DND-41 (cell line): Measurements from ENCODE around the gene INAFM2.

Source experiments
- ATAC-seq: fragments of 200-7000 bp; cut with Tn5 transposase; 3 replicates; pipeline ENCODE4 v1.9.1; 2021; ENCODE audit warnings: low read depth; ENCODE audit not compliant: insufficient read depth
- DNase-seq: peaks from one replicate; pipeline ENCODE4 v3.0.0-alpha.2; 2020
- H2AFZ ChIP-seq: 2 replicates; pipeline ENCODE4 v1.6.0; 2012; ENCODE audit warnings: low read depth, low read length
- H3K27ac ChIP-seq: 2 replicates; pipeline ENCODE4 v1.5.1; 2012; ENCODE audit warnings: low read length, inconsistent platforms
- H3K27me3 ChIP-seq: fragments of 200-600 bp; sonication (generic); 2 replicates; pipeline ENCODE4 v1.6.0; 2012; ENCODE audit warnings: low read length, mild to moderate bottlenecking, inconsistent platforms; ENCODE audit not compliant: insufficient read depth, poor library complexity
- H3K36me3 ChIP-seq: 2 replicates; pipeline ENCODE4 v1.5.1; 2012; ENCODE audit warnings: low read length, inconsistent platforms; ENCODE audit not compliant: insufficient read depth
- H3K4me1 ChIP-seq: 2 replicates; pipeline ENCODE4 v1.5.1; 2012; ENCODE audit warnings: mild to moderate bottlenecking, low read length; ENCODE audit not compliant: insufficient read depth
- H3K4me2 ChIP-seq: 2 replicates; pipeline ENCODE4 v1.6.0; 2012; ENCODE audit warnings: mild to moderate bottlenecking, moderate library complexity, low read length, inconsistent platforms; ENCODE audit not compliant: insufficient read depth
- H3K4me3 ChIP-seq, 2 experiments: fragments of 200-600 bp in 1 of 2; shearing (Covaris generic) in 1 of 2; 2 replicates each; pipeline ENCODE4 v1.5.1; 2012 to 2016; ENCODE audit warnings: inconsistent platforms in 2 of 2, low read length in 2 of 2, mild to moderate bottlenecking in 2 of 2, low read depth in 1 of 2, moderate library complexity in 1 of 2
- H3K79me2 ChIP-seq: 2 replicates; pipeline ENCODE4 v1.6.0; 2012; ENCODE audit warnings: low read length, inconsistent platforms; ENCODE audit not compliant: insufficient read depth
- H3K9ac ChIP-seq: 2 replicates; pipeline ENCODE4 v1.6.0; 2012; ENCODE audit warnings: low read depth, mild to moderate bottlenecking, inconsistent platforms, low read length, moderate library complexity
- H3K9me3 ChIP-seq: 2 replicates; pipeline ENCODE4 v1.5.1; 2012; ENCODE audit warnings: low read length, moderate library complexity, mild to moderate bottlenecking, inconsistent platforms; ENCODE audit not compliant: insufficient read depth, severe bottlenecking
- H4K20me1 ChIP-seq: 2 replicates; pipeline ENCODE4 v1.6.0; 2012; ENCODE audit warnings: low read length; ENCODE audit not compliant: insufficient read depth
- CTCF ChIP-seq: IDR thresholded peaks from 2 replicates; pipeline ENCODE4 v1.5.1; 2012; ENCODE audit warnings: borderline replicate concordance, low read length, moderate library complexity, mild to moderate bottlenecking; ENCODE audit not compliant: poor library complexity, severe bottlenecking; ENCODE audit errors: extremely low read depth
- EZH2 ChIP-seq: IDR thresholded peaks from 3 replicates; pipeline ENCODE4 v1.6.1; 2012; ENCODE audit warnings: borderline replicate concordance, low read depth, mild to moderate bottlenecking, moderate library complexity, low read length, inconsistent platforms; ENCODE audit not compliant: severe bottlenecking

Gene INAFM2

GRCh38 chr15:40349163-40349562 is 25.7 kb downstream of the INAFM2 start:
- H3K4me1 ChIP-seq: peaks cover 3% of the 10 kb centered on the region; the same call in 1 of the 2 replicates
- DNase-seq: no peak
- ATAC-seq: no peak
- H3K4me2 ChIP-seq: no peak overlapping the region
- H3K9me3 ChIP-seq: no peaks in the 10 kb centered on the region
- H3K79me2 ChIP-seq: no peaks in the 10 kb centered on the region
- H3K36me3 ChIP-seq: no peaks in the 10 kb centered on the region
- TF ChIP-seq EZH2 (no peak), CTCF (no peak)
- no peak overlapping the region for H3K4me3 ChIP-seq
- H3K27me3 ChIP-seq: no peaks in the 10 kb centered on the region
- no peak overlapping the region for H3K27ac ChIP-seq
- H2AFZ ChIP-seq: no peak overlapping the region
- H3K9ac ChIP-seq: no peak overlapping the region
- no peaks in the 10 kb centered on the region for H4K20me1 ChIP-seq

GRCh38 chr15:40352281-40352901 is 28.9 kb downstream of the INAFM2 start:
- Histone ChIP-seq H3K4me2 (no peak overlapping the region), H3K4me3 (no peak overlapping the region), H3K27me3 (no peaks in the 10 kb centered on the region), H4K20me1 (no peaks in the 10 kb centered on the region), H3K36me3 (no peaks in the 10 kb centered on the region), H3K79me2 (no peaks in the 10 kb centered on the region), H3K9me3 (no peaks in the 10 kb centered on the region), H3K9ac (no peak overlapping the region), H3K27ac (no peak overlapping the region), H2AFZ (no peak overlapping the region), H3K4me1 (peaks cover 5% of the 10 kb centered on the region)
- DNase-seq (no peak), ATAC-seq (no peak)
- TF ChIP-seq EZH2 (no peak), CTCF (no peak)

GRCh38 chr15:40353697-40354096 is 30.2 kb downstream of the INAFM2 start:
- Histone ChIP-seq H4K20me1 (no peaks in the 10 kb centered on the region), H3K9me3 (no peaks in the 10 kb centered on the region), H3K27ac (no peak overlapping the region), H2AFZ (no peak overlapping the region), H3K79me2 (no peaks in the 10 kb centered on the region), H3K4me2 (no peak overlapping the region), H3K4me1 (peaks cover 16% of the 10 kb centered on the region), H3K36me3 (no peaks in the 10 kb centered on the region), H3K27me3 (no peaks in the 10 kb centered on the region), H3K9ac (no peak overlapping the region), H3K4me3 (no peak overlapping the region)
- TF ChIP-seq CTCF (no peak), EZH2 (no peak)
- ATAC-seq (no peak), DNase-seq (no peak)
